ENCODE results near the gene ZCWPW1. TPM values are rescaled to one million over a fixed set of nuclear protein-coding genes. Genes with fewer than 3 reads are reported as not detected.
A peak's percentile ranks its signal among the peaks of the same experiment; 100 is the strongest.
"Not testable (repeated sequence)": the region's sequence is repeated elsewhere in the genome, so short reads cannot be mapped to it uniquely, and the experiment has no call there.

ZCWPW1 gene
- polyA plus RNA-seq, 2 donors: 2.2 to 2.8 TPM

DNA sequence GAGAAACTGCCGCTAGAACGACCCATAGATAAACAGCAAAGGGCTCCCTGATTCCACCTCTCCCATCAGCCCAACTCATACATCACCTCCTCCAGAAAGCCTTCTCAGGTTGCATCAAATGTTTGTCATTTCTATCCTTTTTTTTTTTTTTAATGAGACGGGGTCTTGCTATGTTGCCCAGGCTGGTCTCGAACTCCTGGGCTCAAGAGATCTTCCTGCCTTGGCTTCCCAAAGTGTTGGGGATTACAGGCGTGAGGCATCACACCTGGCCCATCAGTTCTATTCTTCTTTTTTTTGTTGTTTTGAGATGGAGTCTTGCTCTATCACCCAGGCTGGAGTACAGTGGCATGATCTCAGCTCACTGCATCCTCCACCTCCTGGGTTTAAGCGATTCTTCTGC lies 28.5 kb upstream of the ZCWPW1 start:
- Histone ChIP-seq H3K4me1 (ENCODE audit: control insufficient read depth in 2 of 2, insufficient read depth in 2 of 2, low read length in 1 of 2) (no peaks in the 10 kb centered on the region), H3K27ac (ENCODE audit: low read depth in 2 of 2, low read length in 1 of 2) (no peak overlapping the region), H3K36me3 (ENCODE audit: control insufficient read depth in 2 of 2, insufficient read depth in 2 of 2, low read length in 1 of 2) (peaks cover 0 to 2% of the 10 kb centered on the region in 2 donors), H3K4me3 (ENCODE audit: low read depth in 1 of 2, low read length in 2 of 2) (no peak overlapping the region), H3K27me3 (ENCODE audit: control insufficient read depth in 1 of 2, insufficient read depth in 2 of 2, low read length in 2 of 2) (no peaks in the 10 kb centered on the region), H3K9me3 (ENCODE audit: control insufficient read depth in 2 of 2, insufficient read depth in 1 of 2, low read depth in 1 of 2, low read length in 1 of 2) (no peaks in the 10 kb centered on the region)
- 92 to 94% methylated on average over 6 of the region's 6 CpGs for WGBS, 2 donors

DNA sequence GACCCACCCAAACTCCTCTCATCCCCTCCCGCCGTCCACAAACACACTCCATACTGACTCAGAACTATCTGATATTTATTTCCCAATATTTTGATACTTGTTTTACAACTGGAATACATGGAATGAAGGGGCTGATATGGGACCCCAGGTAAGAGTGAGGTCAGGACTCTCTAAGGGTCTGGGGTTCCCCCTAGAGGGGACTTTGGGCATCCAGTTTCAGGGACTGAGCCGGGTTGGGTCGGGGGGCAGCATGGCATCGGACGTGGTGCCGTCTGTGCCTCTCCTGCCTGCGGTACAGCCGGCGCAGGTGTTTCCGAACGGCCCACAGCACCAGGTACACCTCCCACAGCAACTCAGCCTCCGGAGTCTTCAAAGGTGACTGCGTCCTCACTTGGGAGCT lies 28.1 kb upstream of the ZCWPW1 start:
- Histone ChIP-seq H3K27me3 (ENCODE audit: control insufficient read depth in 1 of 2, insufficient read depth in 2 of 2, low read length in 2 of 2) (no peaks in the 10 kb centered on the region), H3K9me3 (ENCODE audit: control insufficient read depth in 2 of 2, insufficient read depth in 1 of 2, low read depth in 1 of 2, low read length in 1 of 2) (no peaks in the 10 kb centered on the region), H3K4me3 (ENCODE audit: low read depth in 1 of 2, low read length in 2 of 2) (no peak overlapping the region), H3K4me1 (ENCODE audit: control insufficient read depth in 2 of 2, insufficient read depth in 2 of 2, low read length in 1 of 2) (no peaks in the 10 kb centered on the region), H3K27ac (ENCODE audit: low read depth in 2 of 2, low read length in 1 of 2) (no peak overlapping the region), H3K36me3 (ENCODE audit: control insufficient read depth in 2 of 2, insufficient read depth in 2 of 2, low read length in 1 of 2) (peaks cover 0 to 2% of the 10 kb centered on the region in 2 donors)
- 89 to 93% methylated on average over 14 of the region's 14 CpGs for WGBS, 2 donors

DNA sequence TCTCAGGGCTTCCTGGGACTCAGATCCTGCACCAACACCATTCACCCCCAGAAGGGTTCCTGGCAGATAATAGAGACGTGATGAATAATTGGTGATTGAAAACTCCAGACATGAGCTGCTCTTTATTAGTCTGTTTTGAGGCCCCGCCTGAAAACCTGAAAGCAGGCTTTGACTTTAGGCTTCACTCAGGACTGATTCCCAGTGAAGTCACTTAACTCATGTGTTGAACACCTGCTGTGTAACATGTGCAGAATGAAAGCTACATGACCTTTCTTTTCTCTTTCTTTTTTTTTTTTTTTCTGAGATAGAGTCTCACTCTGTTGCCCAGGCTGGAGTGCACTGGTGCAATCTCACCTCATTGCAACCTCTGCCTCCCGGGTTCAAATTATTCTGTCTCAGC lies 26.7 kb upstream of the ZCWPW1 start:
- WGBS, 2 donors: 81 to 83% methylated on average over 3 of the region's 3 CpGs
- no peak overlapping the region for H3K4me3 ChIP-seq (ENCODE audit: low read depth in 1 of 2, low read length in 2 of 2)
- H3K27ac ChIP-seq (ENCODE audit: low read depth in 2 of 2, low read length in 1 of 2): no peak overlapping the region
- H3K36me3 ChIP-seq (ENCODE audit: control insufficient read depth in 2 of 2, insufficient read depth in 2 of 2, low read length in 1 of 2): peaks cover 0 to 2% of the 10 kb centered on the region in 2 donors
- H3K9me3 ChIP-seq (ENCODE audit: control insufficient read depth in 2 of 2, insufficient read depth in 1 of 2, low read depth in 1 of 2, low read length in 1 of 2): no peaks in the 10 kb centered on the region
- H3K4me1 ChIP-seq (ENCODE audit: control insufficient read depth in 2 of 2, insufficient read depth in 2 of 2, low read length in 1 of 2): peaks cover 0 to 6% of the 10 kb centered on the region in 2 donors
- no peaks in the 10 kb centered on the region for H3K27me3 ChIP-seq (ENCODE audit: control insufficient read depth in 1 of 2, insufficient read depth in 2 of 2, low read length in 2 of 2)

DNA sequence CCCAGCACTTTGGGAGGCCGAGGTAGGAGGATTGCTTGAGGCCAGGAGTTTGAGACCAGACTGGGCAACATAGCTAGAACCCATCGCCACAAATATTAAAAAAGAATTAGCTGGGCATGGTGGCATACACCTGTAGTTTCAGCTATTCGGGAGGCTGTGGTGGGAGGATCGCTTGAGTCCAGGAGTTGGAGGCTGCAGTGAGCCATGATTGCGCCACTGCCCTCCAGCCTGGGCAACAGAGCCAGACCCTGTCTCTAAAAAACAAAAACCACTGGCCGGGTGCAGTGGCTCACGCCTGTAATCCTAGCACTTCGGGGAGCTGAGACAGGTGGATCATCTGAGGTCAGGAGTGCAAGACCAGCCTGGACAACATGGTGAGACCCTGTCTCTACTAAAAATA lies 25.4 kb upstream of the ZCWPW1 start:
- not testable (repeated sequence) for H3K4me1 ChIP-seq (ENCODE audit: control insufficient read depth in 2 of 2, insufficient read depth in 2 of 2, low read length in 1 of 2); H3K36me3 ChIP-seq (ENCODE audit: control insufficient read depth in 2 of 2, insufficient read depth in 2 of 2, low read length in 1 of 2); H3K9me3 ChIP-seq (ENCODE audit: control insufficient read depth in 2 of 2, insufficient read depth in 1 of 2, low read depth in 1 of 2, low read length in 1 of 2); H3K27me3 ChIP-seq (ENCODE audit: control insufficient read depth in 1 of 2, insufficient read depth in 2 of 2, low read length in 2 of 2); H3K4me3 ChIP-seq (ENCODE audit: low read depth in 1 of 2, low read length in 2 of 2); H3K27ac ChIP-seq (ENCODE audit: low read depth in 2 of 2, low read length in 1 of 2)
- WGBS, 2 donors: 95 to 96% methylated on average over 8 of the region's 8 CpGs

DNA sequence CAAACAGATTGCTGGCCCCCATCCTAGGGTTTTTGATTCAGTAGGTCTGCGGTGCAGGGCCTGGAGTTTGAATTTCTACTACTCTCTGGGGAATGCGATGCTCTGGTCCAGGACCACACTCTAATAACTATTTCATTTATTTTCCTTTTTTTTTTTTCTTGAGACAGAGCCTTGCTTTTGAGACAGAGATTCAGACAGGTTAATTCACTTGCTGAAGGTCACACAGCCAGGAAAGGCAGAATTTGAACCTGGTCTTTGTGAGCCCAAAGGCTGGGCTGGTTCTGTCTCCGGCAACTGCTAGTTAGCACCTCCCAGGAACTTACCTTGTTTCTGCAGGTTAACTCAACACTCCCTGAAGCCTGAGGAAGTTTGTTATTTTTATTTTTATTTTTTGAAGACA lies 24.0 kb upstream of the ZCWPW1 start:
- Histone ChIP-seq H3K4me3 (ENCODE audit: low read depth in 1 of 2, low read length in 2 of 2) (no peak overlapping the region), H3K27ac (ENCODE audit: low read depth in 2 of 2, low read length in 1 of 2) (no peak overlapping the region), H3K36me3 (ENCODE audit: control insufficient read depth in 2 of 2, insufficient read depth in 2 of 2, low read length in 1 of 2) (peaks cover 0 to 2% of the 10 kb centered on the region in 2 donors), H3K4me1 (ENCODE audit: control insufficient read depth in 2 of 2, insufficient read depth in 2 of 2, low read length in 1 of 2) (peaks cover 0 to 6% of the 10 kb centered on the region in 2 donors), H3K9me3 (ENCODE audit: control insufficient read depth in 2 of 2, insufficient read depth in 1 of 2, low read depth in 1 of 2, low read length in 1 of 2) (no peaks in the 10 kb centered on the region), H3K27me3 (ENCODE audit: control insufficient read depth in 1 of 2, insufficient read depth in 2 of 2, low read length in 2 of 2) (no peaks in the 10 kb centered on the region)
- WGBS, 2 donors: 75 to 86% methylated on average over 3 of the region's 3 CpGs

DNA sequence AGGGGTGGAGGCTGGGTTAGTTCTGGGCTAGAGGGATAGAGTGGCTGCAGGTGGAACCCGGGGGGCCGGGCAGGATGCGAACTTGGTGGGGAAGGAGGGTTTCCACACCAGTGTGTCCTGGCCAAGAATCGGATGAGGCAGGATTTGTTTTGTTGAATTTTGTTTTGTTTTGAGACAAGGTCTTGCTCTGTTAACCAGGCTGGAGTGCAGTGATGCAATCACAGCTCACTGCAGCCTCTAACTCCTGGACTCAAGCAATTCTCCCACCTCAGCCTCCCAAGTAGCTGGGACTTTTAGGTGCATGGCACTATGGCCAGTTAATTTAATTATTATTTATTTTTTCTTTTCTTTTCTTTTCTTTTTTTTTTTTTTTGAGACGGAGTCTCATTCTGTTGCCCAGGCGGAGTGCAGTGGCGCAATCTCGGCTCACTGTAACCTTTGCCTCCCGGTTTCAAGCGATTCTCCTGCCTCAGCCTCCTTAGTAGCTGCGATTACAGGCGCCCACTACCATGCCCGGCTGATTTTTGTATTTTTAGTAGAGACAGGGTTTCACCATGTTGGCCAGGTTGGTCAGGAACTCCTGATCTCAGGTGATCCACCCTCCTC lies 20.8 kb upstream of the ZCWPW1 start:
- Histone ChIP-seq H3K27ac (ENCODE audit: low read depth in 2 of 2, low read length in 1 of 2) (no peak overlapping the region), H3K27me3 (ENCODE audit: control insufficient read depth in 1 of 2, insufficient read depth in 2 of 2, low read length in 2 of 2) (no peaks in the 10 kb centered on the region), H3K36me3 (ENCODE audit: control insufficient read depth in 2 of 2, insufficient read depth in 2 of 2, low read length in 1 of 2) (no peaks in the 10 kb centered on the region), H3K4me3 (ENCODE audit: low read depth in 1 of 2, low read length in 2 of 2) (no peak overlapping the region), H3K4me1 (ENCODE audit: control insufficient read depth in 2 of 2, insufficient read depth in 2 of 2, low read length in 1 of 2) (peaks cover 0 to 6% of the 10 kb centered on the region in 2 donors), H3K9me3 (ENCODE audit: control insufficient read depth in 2 of 2, insufficient read depth in 1 of 2, low read depth in 1 of 2, low read length in 1 of 2) (no peaks in the 10 kb centered on the region)
- 85 to 90% methylated on average over 13 of the region's 13 CpGs for WGBS, 2 donors

DNA sequence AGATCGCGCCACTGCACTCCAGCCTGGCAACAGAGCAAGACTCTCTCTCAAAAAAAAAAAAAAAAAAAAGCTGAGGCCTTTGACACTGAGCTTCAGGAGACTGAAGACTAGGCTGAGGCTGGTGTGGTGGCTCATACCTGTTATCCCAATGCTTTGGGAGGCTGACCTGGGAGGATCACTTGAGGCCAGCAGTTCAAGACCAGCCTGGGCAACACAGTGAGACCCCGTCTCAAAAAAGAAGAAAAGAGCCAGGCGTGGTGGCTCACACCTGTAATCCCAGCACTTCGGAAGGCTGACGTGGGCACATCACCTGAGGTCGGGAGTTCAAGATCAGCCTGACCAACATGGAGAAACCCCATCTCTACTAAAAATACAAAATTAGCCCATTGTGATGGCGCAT lies 18.9 kb upstream of the ZCWPW1 start:
- WGBS, 2 donors: 99 to 100% methylated on average over 8 of the region's 8 CpGs

DNA sequence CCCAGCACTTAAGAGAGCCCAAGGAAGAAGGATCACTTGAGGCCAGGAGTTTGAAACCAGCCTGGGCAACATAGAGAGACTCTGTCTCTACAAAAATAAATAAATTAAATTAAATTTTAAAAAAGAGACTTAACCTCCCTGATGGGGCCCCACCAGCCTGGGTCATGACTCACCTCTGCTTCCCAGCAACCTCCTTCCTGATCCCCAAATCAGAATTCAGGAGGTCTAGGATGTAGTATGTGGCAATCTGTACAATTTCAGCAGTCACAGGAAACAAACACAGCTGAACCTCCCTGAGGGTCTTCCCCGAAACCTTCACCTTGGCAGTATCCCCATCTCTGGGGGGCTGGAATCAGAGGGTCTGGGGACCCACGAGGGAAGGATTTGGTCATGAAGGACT lies 17.5 kb upstream of the ZCWPW1 start:
- Histone ChIP-seq H3K4me1 (ENCODE audit: control insufficient read depth in 2 of 2, insufficient read depth in 2 of 2, low read length in 1 of 2) (peaks cover 0 to 6% of the 10 kb centered on the region in 2 donors), H3K36me3 (ENCODE audit: control insufficient read depth in 2 of 2, insufficient read depth in 2 of 2, low read length in 1 of 2) (no peaks in the 10 kb centered on the region), H3K4me3 (ENCODE audit: low read depth in 1 of 2, low read length in 2 of 2) (no peak overlapping the region), H3K27ac (ENCODE audit: low read depth in 2 of 2, low read length in 1 of 2) (no peak overlapping the region), H3K9me3 (ENCODE audit: control insufficient read depth in 2 of 2, insufficient read depth in 1 of 2, low read depth in 1 of 2, low read length in 1 of 2) (no peaks in the 10 kb centered on the region), H3K27me3 (ENCODE audit: control insufficient read depth in 1 of 2, insufficient read depth in 2 of 2, low read length in 2 of 2) (no peaks in the 10 kb centered on the region)
- 66 to 75% methylated on average over 2 of the region's 2 CpGs for WGBS, 2 donors

More for the DNA sequence above, 18.9 kb upstream of the ZCWPW1 start:
- H3K27ac ChIP-seq (ENCODE audit: low read depth in 2 of 2, low read length in 1 of 2); H3K4me1 ChIP-seq (ENCODE audit: control insufficient read depth in 2 of 2, insufficient read depth in 2 of 2, low read length in 1 of 2); H3K4me3 ChIP-seq (ENCODE audit: low read depth in 1 of 2, low read length in 2 of 2); H3K9me3 ChIP-seq (ENCODE audit: control insufficient read depth in 2 of 2, insufficient read depth in 1 of 2, low read depth in 1 of 2, low read length in 1 of 2); H3K27me3 ChIP-seq (ENCODE audit: control insufficient read depth in 1 of 2, insufficient read depth in 2 of 2, low read length in 2 of 2); H3K36me3 ChIP-seq (ENCODE audit: control insufficient read depth in 2 of 2, insufficient read depth in 2 of 2, low read length in 1 of 2): not testable (repeated sequence)

DNA sequence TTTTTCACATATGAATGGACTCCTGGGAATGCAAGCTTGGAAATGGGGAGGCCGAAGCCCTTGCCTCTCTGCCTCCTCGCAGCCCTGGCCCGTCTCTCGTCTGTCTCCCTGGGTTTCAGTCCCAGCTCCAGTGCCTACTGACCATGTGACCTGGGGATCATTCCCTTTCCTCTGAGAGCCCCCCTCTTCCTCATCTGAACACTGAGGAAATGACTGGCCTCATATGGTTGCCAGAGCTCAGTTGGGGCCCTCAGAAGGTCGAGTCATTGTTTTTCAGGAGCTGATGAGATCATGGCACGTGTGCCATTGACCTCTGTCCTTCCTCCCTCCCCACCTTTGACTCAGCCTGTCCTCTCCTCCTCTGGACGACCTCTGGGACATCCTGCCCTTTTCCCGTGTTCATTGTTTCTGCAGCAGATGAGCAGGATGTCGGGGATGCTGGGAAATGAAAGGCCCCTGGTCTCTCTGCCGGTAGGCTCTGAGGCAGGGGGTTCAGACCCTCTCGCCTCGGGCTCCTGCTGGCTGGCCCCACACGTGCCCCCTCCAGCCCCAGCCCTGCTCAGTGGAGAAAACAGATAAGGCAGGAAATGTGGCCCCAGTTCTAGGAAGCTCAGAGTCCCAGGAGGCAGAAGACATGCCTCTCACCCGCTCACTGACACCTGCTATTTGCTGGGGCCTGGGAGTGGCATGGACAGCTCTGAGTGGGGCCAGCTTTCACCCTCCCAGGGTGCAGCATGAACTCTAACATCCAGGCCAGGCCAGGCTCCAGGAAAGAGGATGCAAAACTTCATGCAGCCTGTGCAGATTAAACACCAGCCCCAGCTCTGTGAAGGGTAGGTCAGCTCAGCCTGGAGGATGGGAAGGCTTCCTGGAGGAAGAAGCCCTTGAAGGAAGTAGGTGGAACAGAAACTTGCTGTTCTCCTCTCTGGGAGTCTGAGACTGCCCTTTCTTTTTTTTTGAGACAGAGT lies 16.1 kb upstream of the ZCWPW1 start:
- Histone ChIP-seq H3K36me3 (ENCODE audit: control insufficient read depth in 2 of 2, insufficient read depth in 2 of 2, low read length in 1 of 2) (no peaks in the 10 kb centered on the region), H3K4me1 (ENCODE audit: control insufficient read depth in 2 of 2, insufficient read depth in 2 of 2, low read length in 1 of 2) (no peaks in the 10 kb centered on the region), H3K27ac (ENCODE audit: low read depth in 2 of 2, low read length in 1 of 2) (peak overlapping the region in 1 of 2 donors; percentile 63), H3K9me3 (ENCODE audit: control insufficient read depth in 2 of 2, insufficient read depth in 1 of 2, low read depth in 1 of 2, low read length in 1 of 2) (no peaks in the 10 kb centered on the region), H3K4me3 (ENCODE audit: low read depth in 1 of 2, low read length in 2 of 2) (no peak overlapping the region), H3K27me3 (ENCODE audit: control insufficient read depth in 1 of 2, insufficient read depth in 2 of 2, low read length in 2 of 2) (no peaks in the 10 kb centered on the region)
- 47 to 49% methylated on average over 14 of the region's 14 CpGs for WGBS, 2 donors
